Skeletal muscle cell (primary cell): ENCODE data around the gene PEBP1.

Experiments
- DNase-seq: peaks from one replicate; pipeline ENCODE4 v3.0.0-alpha.2; 2010; ENCODE audit warnings: low read depth
- H3K4me3 ChIP-seq: 2 replicates; pipeline ENCODE4 v1.5.1; 2011; ENCODE audit warnings: low read depth, mild to moderate bottlenecking, control low read depth, low read length, moderate library complexity

Gene PEBP1

GRCh38 chr12:118188690-118189371, 52.9 kb downstream of the PEBP1 start:
- DNase-seq, result peak; percentile 18
- peak overlapping the region; percentile 41 for H3K4me3 ChIP-seq

GRCh38 chr12:118189741-118190191, 53.8 kb downstream of the PEBP1 start:
- DNase-seq, result peak; percentile 15
- H3K4me3 ChIP-seq, result peak overlapping the region; percentile 41

GRCh38 chr12:118190266-118190665, 54.3 kb downstream of the PEBP1 start:
- H3K4me3 ChIP-seq, result peak overlapping the region; percentile 41
- no peak for DNase-seq

GRCh38 chr12:118193477-118193876, 57.6 kb downstream of the PEBP1 start:
- DNase-seq, result no peak

GRCh38 chr12:118193958-118194357, 58.0 kb downstream of the PEBP1 start:
- no peak overlapping the region for H3K4me3 ChIP-seq
- DNase-seq, result no peak

More at GRCh38 chr12:118193477-118193876, 57.6 kb downstream of the PEBP1 start:
- H3K4me3 ChIP-seq, result no peak overlapping the region
